HEK293 (cell line): Measurements from ENCODE around the gene DVL3.

Experiments used
- CTCF ChIA-PET: fragments of 350-600 bp; formaldehyde crosslinking; extraction: SDS; loops from one replicate; lab custom pipeline; 2021; ENCODE audit warnings: antibody characterized with exemption; lab: Yijun Ruan, JAX
- POLR2A ChIA-PET: fragments of 300-600 bp; formaldehyde crosslinking; extraction: SDS; loops from one replicate; lab custom pipeline; 2020; ENCODE audit warnings: antibody characterized with exemption, inconsistent platforms; lab: Yijun Ruan, JAX
- H3K27ac ChIP-seq: fragments of 200-500 bp; sonication (Bioruptor generic); 2 replicates; pipeline ENCODE4 v1.5.1; 2014; ENCODE audit warnings: low read depth, low read length, control low read depth, inconsistent platforms; ENCODE audit errors: extremely low read depth
- H3K36me3 ChIP-seq, 2 experiments: fragments of 200-500 bp in 1 of 2; sonication (Bioruptor generic) in 1 of 2; 1 replicate in 1 of 2; 2 replicates in 1 of 2; pipeline ENCODE4 v1.5.1; 2014 to 2017; ENCODE audit warnings: inconsistent platforms in 2 of 2, low read length in 2 of 2; ENCODE audit not compliant: control insufficient read depth in 2 of 2, insufficient read depth in 1 of 2
- H3K4me1 ChIP-seq: fragments of 200-500 bp; sonication (Bioruptor generic); 2 replicates; pipeline ENCODE4 v1.5.1; 2014; ENCODE audit warnings: mild to moderate bottlenecking, low read length, inconsistent platforms; ENCODE audit not compliant: control insufficient read depth, insufficient read depth
- H3K4me3 ChIP-seq: 2 replicates; pipeline ENCODE4 v1.5.1; 2011; ENCODE audit warnings: low read depth, mild to moderate bottlenecking, control low read depth, low read length, moderate library complexity
- H3K9me3 ChIP-seq: fragments of 200-500 bp; sonication (Bioruptor generic); 2 replicates; pipeline ENCODE4 v1.5.1; 2014; ENCODE audit warnings: low read depth, low read length, inconsistent platforms; ENCODE audit not compliant: control insufficient read depth, insufficient read depth
- BCL11B ChIP-seq: fragments of 450-650 bp; formaldehyde crosslinking; IDR thresholded peaks from 2 replicates; pipeline ENCODE4 v1.5.1; 2016; ENCODE audit warnings: low read depth, missing biosample characterization, missing genetic modification characterization
- GLIS2 ChIP-seq: fragments of 450-650 bp; formaldehyde crosslinking; IDR thresholded peaks from 2 replicates; pipeline ENCODE4 v1.5.1; 2016; ENCODE audit warnings: missing biosample characterization, missing genetic modification characterization
- IKZF3 ChIP-seq: fragments of 450-650 bp; IDR thresholded peaks from 2 replicates; pipeline ENCODE4 v1.5.0; 2018; ENCODE audit warnings: missing biosample characterization, mild to moderate bottlenecking, missing genetic modification characterization, moderate library complexity
- KLF8 ChIP-seq: fragments of 450-650 bp; formaldehyde crosslinking; IDR thresholded peaks from 2 replicates; pipeline ENCODE4 v1.5.1; 2016; ENCODE audit warnings: missing biosample characterization, missing genetic modification characterization
- MYNN ChIP-seq: fragments of 450-650 bp; formaldehyde crosslinking; IDR thresholded peaks from 2 replicates; pipeline ENCODE4 v1.5.1; 2016; ENCODE audit warnings: missing biosample characterization, missing genetic modification characterization, borderline replicate concordance
- WT1 ChIP-seq: fragments of 450-650 bp; formaldehyde crosslinking; IDR thresholded peaks from 2 replicates; pipeline ENCODE4 v1.5.1; 2016; ENCODE audit warnings: missing biosample characterization, missing genetic modification characterization
- ZNF23 ChIP-seq: fragments of 450-650 bp; formaldehyde crosslinking; IDR thresholded peaks from 2 replicates; pipeline ENCODE4 v1.5.1; 2016; ENCODE audit warnings: missing biosample characterization, missing genetic modification characterization, borderline replicate concordance
- ZNF24 ChIP-seq: fragments of 450-650 bp; formaldehyde crosslinking; IDR thresholded peaks from 2 replicates; pipeline ENCODE4 v1.5.1; 2016; ENCODE audit warnings: missing biosample characterization, missing genetic modification characterization
- ZNF366 ChIP-seq: fragments of 450-650 bp; formaldehyde crosslinking; conservative IDR thresholded peaks from 2 replicates; pipeline ENCODE4 v1.5.1; 2016; ENCODE audit warnings: missing biosample characterization, missing genetic modification characterization
- ZNF404 ChIP-seq: fragments of 450-650 bp; formaldehyde crosslinking; IDR thresholded peaks from 2 replicates; pipeline ENCODE4 v1.5.1; 2017; ENCODE audit warnings: missing biosample characterization, missing genetic modification characterization
- ZNF423 ChIP-seq: fragments of 450-650 bp; formaldehyde crosslinking; IDR thresholded peaks from 2 replicates; pipeline ENCODE4 v1.5.1; 2016; ENCODE audit warnings: missing biosample characterization, missing genetic modification characterization
- ZNF561 ChIP-seq: fragments of 450-650 bp; IDR thresholded peaks from 2 replicates; pipeline ENCODE4 v1.5.1; 2018; ENCODE audit warnings: missing biosample characterization, missing genetic modification characterization, borderline replicate concordance
- ZNF596 ChIP-seq: fragments of 450-650 bp; IDR thresholded peaks from 2 replicates; pipeline ENCODE4 v1.5.0; 2018; ENCODE audit warnings: missing biosample characterization, mild to moderate bottlenecking, missing genetic modification characterization, moderate library complexity
- ZNF610 ChIP-seq: fragments of 450-650 bp; formaldehyde crosslinking; IDR thresholded peaks from 2 replicates; pipeline ENCODE4 v1.5.1; 2016; ENCODE audit warnings: missing biosample characterization, missing genetic modification characterization, borderline replicate concordance
- ZSCAN23 ChIP-seq: fragments of 450-650 bp; formaldehyde crosslinking; IDR thresholded peaks from 2 replicates; pipeline ENCODE4 v1.5.1; 2016; ENCODE audit warnings: missing biosample characterization, missing genetic modification characterization
- TF ChIP-seq, protein P1 (sequence below): fragments of 450-650 bp; formaldehyde crosslinking; conservative IDR thresholded peaks from 2 replicates; pipeline ENCODE4 v1.5.1; 2016; ENCODE audit warnings: low read depth, missing biosample characterization, missing genetic modification characterization
- TF ChIP-seq, protein P2 (sequence below): fragments of 450-650 bp; formaldehyde crosslinking; IDR thresholded peaks from 2 replicates; pipeline ENCODE4 v1.5.1; 2016; ENCODE audit warnings: missing biosample characterization, missing genetic modification characterization
- TF ChIP-seq, protein P3 (sequence below): fragments of 450-650 bp; formaldehyde crosslinking; IDR thresholded peaks from 2 replicates; pipeline ENCODE4 v1.5.1; 2016; ENCODE audit warnings: missing biosample characterization, missing genetic modification characterization
- TF ChIP-seq, protein P4 (sequence below): fragments of 450-650 bp; formaldehyde crosslinking; IDR thresholded peaks from 2 replicates; pipeline ENCODE4 v1.5.1; 2016; ENCODE audit warnings: missing biosample characterization, missing genetic modification characterization
- TF ChIP-seq, protein P5 (sequence below): fragments of 450-650 bp; formaldehyde crosslinking; IDR thresholded peaks from 2 replicates; pipeline ENCODE4 v1.5.1; 2016; ENCODE audit warnings: missing biosample characterization, missing genetic modification characterization

Gene DVL3

DNA sequence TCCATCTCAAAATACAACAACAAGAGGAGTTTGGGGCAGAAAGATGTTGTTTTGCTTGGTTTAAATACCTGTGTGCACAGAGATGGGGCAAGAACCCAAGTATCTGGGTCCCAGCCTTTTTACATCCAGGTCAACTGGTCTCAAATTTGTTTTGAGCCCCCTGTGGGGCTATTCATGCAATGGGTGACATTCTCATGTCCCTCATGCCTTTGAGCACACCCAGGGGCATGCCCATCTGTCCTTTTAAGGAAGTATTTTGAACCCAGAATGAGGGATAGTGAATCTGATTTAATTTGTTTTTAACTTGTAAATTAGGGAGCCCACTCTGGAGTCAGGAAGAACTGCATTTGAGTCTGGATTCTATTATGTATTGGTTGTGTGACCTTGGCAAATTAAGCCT is 45.6 kb downstream of the DVL3 start:
- Histone ChIP-seq H3K27ac (no peak overlapping the region), H3K4me1 (no peaks in the 10 kb centered on the region), H3K9me3 (no peaks in the 10 kb centered on the region), H3K4me3 (no peak overlapping the region), H3K36me3 (peaks cover 0 to 9% of the 10 kb centered on the region in 2 experiments; a peak in 1 of 3 replicates)
- TF ChIP-seq ZNF610 (tag by site-specific recombination) (no peak), ZNF23 (no peak), ZNF366 (tag by site-specific recombination) (no peak), WT1 (tag by site-specific recombination) (no peak), ZNF561 (tag by site-specific recombination) (no peak), BCL11B (tag by site-specific recombination) (no peak), ZSCAN23 (tag by site-specific recombination) (no peak), MYNN (tag by site-specific recombination) (no peak), ZNF596 (tag by site-specific recombination) (no peak), KLF8 (tag by site-specific recombination) (no peak), GLIS2 (tag by site-specific recombination) (no peak), ZNF423 (tag by site-specific recombination) (no peak), ZNF24 (no peak), IKZF3 (no peak), ZNF404 (no peak)
- TF ChIP-seq, protein P1, sequence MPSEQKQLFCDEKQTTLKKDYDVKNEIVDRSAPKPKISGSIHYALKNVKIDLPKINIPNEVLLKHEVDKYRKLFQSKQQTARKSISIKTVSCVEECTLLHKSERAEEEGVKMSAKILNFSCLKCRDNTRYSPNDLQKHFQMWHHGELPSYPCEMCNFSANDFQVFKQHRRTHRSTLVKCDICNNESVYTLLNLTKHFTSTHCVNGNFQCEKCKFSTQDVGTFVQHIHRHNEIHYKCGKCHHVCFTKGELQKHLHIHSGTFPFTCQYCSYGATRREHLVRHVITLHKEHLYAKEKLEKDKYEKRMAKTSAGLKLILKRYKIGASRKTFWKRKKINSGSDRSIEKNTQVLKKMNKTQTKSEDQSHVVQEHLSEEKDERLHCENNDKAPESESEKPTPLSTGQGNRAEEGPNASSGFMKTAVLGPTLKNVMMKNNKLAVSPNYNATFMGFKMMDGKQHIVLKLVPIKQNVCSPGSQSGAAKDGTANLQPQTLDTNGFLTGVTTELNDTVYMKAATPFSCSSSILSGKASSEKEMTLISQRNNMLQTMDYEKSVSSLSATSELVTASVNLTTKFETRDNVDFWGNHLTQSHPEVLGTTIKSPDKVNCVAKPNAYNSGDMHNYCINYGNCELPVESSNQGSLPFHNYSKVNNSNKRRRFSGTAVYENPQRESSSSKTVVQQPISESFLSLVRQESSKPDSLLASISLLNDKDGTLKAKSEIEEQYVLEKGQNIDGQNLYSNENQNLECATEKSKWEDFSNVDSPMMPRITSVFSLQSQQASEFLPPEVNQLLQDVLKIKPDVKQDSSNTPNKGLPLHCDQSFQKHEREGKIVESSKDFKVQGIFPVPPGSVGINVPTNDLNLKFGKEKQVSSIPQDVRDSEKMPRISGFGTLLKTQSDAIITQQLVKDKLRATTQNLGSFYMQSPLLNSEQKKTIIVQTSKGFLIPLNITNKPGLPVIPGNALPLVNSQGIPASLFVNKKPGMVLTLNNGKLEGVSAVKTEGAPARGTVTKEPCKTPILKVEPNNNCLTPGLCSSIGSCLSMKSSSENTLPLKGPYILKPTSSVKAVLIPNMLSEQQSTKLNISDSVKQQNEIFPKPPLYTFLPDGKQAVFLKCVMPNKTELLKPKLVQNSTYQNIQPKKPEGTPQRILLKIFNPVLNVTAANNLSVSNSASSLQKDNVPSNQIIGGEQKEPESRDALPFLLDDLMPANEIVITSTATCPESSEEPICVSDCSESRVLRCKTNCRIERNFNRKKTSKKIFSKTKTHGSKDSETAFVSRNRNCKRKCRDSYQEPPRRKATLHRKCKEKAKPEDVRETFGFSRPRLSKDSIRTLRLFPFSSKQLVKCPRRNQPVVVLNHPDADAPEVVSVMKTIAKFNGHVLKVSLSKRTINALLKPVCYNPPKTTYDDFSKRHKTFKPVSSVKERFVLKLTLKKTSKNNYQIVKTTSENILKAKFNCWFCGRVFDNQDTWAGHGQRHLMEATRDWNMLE (tag by site-specific recombination), result no peak
- TF ChIP-seq, protein P2, sequence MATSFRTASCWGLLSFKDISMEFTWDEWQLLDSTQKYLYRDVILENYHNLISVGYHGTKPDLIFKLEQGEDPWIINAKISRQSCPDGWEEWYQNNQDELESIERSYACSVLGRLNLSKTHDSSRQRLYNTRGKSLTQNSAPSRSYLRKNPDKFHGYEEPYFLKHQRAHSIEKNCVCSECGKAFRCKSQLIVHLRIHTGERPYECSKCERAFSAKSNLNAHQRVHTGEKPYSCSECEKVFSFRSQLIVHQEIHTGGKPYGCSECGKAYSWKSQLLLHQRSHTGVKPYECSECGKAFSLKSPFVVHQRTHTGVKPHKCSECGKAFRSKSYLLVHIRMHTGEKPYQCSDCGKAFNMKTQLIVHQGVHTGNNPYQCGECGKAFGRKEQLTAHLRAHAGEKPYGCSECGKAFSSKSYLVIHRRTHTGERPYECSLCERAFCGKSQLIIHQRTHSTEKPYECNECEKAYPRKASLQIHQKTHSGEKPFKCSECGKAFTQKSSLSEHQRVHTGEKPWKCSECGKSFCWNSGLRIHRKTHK (tag by site-specific recombination), result no peak
- TF ChIP-seq, protein P3, sequence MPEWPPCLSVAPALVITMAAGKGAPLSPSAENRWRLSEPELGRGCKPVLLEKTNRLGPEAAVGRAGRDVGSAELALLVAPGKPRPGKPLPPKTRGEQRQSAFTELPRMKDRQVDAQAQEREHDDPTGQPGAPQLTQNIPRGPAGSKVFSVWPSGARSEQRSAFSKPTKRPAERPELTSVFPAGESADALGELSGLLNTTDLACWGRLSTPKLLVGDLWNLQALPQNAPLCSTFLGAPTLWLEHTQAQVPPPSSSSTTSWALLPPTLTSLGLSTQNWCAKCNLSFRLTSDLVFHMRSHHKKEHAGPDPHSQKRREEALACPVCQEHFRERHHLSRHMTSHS (tag by site-specific recombination), result no peak
- TF ChIP-seq, protein P4, sequence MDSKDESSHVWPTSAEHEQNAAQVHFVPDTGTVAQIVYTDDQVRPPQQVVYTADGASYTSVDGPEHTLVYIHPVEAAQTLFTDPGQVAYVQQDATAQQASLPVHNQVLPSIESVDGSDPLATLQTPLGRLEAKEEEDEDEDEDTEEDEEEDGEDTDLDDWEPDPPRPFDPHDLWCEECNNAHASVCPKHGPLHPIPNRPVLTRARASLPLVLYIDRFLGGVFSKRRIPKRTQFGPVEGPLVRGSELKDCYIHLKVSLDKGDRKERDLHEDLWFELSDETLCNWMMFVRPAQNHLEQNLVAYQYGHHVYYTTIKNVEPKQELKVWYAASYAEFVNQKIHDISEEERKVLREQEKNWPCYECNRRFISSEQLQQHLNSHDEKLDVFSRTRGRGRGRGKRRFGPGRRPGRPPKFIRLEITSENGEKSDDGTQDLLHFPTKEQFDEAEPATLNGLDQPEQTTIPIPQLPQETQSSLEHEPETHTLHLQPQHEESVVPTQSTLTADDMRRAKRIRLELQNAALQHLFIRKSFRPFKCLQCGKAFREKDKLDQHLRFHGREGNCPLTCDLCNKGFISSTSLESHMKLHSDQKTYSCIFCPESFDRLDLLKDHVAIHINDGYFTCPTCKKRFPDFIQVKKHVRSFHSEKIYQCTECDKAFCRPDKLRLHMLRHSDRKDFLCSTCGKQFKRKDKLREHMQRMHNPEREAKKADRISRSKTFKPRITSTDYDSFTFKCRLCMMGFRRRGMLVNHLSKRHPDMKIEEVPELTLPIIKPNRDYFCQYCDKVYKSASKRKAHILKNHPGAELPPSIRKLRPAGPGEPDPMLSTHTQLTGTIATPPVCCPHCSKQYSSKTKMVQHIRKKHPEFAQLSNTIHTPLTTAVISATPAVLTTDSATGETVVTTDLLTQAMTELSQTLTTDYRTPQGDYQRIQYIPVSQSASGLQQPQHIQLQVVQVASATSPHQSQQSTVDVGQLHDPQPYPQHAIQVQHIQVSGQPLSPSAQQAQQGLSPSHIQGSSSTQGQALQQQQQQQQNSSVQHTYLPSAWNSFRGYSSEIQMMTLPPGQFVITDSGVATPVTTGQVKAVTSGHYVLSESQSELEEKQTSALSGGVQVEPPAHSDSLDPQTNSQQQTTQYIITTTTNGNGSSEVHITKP, result no peak
- TF ChIP-seq, protein P5, sequence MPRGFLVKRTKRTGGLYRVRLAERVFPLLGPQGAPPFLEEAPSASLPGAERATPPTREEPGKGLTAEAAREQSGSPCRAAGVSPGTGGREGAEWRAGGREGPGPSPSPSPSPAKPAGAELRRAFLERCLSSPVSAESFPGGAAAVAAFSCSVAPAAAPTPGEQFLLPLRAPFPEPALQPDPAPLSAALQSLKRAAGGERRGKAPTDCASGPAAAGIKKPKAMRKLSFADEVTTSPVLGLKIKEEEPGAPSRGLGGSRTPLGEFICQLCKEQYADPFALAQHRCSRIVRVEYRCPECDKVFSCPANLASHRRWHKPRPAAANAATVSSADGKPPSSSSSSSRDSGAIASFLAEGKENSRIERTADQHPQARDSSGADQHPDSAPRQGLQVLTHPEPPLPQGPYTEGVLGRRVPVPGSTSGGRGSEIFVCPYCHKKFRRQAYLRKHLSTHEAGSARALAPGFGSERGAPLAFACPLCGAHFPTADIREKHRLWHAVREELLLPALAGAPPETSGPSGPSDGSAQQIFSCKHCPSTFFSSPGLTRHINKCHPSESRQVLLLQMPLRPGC (tag by site-specific recombination), result no peak
- ChIA-PET CTCF (interaction anchor here (0.7 to 1.6 kb wide), 2 partner anchors 9 to 26 kb away, joined by 3 read pairs; no protein-coding TSS in a partner anchor), POLR2A (no interaction called here)
